HL-60 (cell line): ENCODE measurements around the gene ABHD17B.

Experiments used
- DNase-seq, 2 experiments: peaks; one replicate each; pipeline ENCODE4 v3.0.0-alpha.2; 2010 to 2020; ENCODE audit warnings: low read depth in 1 of 2, low spot score in 1 of 2
- H3K27ac ChIP-seq: fragments of 250-450 bp; sonication (Bioruptor Pico); replicated peaks from 2 replicates; pipeline ENCODE4 v1.5.1; 2020; ENCODE audit warnings: mild to moderate bottlenecking, moderate library complexity
- H3K27me3 ChIP-seq: fragments of 250-450 bp; sonication (Bioruptor Pico); 2 replicates; pipeline ENCODE4 v1.5.1; 2021; ENCODE audit warnings: mild to moderate bottlenecking, moderate library complexity; ENCODE audit not compliant: insufficient read depth, poor library complexity, severe bottlenecking
- H3K4me3 ChIP-seq: replicated peaks from 2 replicates; pipeline ENCODE4 v1.5.1; 2011; ENCODE audit warnings: mild to moderate bottlenecking, control low read depth, low read length; ENCODE audit not compliant: insufficient read depth
- GABPA ChIP-seq: IDR thresholded peaks from 2 replicates; pipeline ENCODE4 v1.6.1; 2012; ENCODE audit warnings: low read depth
- POLR2AphosphoS5 ChIP-seq: IDR thresholded peaks from 2 replicates; pipeline ENCODE4 v1.6.1; 2012; ENCODE audit warnings: low read depth
- SPI1 ChIP-seq: IDR thresholded peaks from 2 replicates; pipeline ENCODE4 v1.6.1; 2012; ENCODE audit warnings: low read depth, mild to moderate bottlenecking, borderline replicate concordance
- TF ChIP-seq, protein P1 (sequence below): IDR thresholded peaks from one replicate; pipeline ENCODE4 v1.5.1; 2011; ENCODE audit warnings: low read length, control low read depth, inconsistent platforms; ENCODE audit not compliant: insufficient read depth
- TF ChIP-seq, protein P2 (sequence below): IDR thresholded peaks from 2 replicates; pipeline ENCODE4 v1.6.1; 2012; ENCODE audit warnings: low read depth; ENCODE audit not compliant: insufficient replicate concordance

The ABHD17B gene

DNA sequence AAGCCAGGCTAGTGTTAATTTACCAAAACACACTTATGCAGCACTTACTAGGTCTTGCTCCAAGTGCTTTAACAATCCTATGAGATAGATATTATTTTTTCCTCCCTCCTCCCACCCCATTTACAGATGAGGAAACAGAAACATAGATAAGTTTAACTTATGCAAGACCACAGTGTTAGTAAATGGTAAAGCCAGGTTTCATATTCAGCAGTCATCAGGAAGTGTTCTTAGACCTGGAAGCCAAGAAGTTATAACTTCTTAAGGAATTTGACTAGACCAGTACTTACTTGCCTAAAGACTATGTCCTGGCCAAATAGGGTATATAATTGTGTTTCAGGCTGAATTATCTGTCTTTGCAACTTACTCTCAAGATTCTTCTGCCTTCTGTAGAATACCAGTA, 15.9 kb downstream of the ABHD17B start:
- DNase-seq: peak; percentile 26 to 38
- TF ChIP-seq, protein P1, sequence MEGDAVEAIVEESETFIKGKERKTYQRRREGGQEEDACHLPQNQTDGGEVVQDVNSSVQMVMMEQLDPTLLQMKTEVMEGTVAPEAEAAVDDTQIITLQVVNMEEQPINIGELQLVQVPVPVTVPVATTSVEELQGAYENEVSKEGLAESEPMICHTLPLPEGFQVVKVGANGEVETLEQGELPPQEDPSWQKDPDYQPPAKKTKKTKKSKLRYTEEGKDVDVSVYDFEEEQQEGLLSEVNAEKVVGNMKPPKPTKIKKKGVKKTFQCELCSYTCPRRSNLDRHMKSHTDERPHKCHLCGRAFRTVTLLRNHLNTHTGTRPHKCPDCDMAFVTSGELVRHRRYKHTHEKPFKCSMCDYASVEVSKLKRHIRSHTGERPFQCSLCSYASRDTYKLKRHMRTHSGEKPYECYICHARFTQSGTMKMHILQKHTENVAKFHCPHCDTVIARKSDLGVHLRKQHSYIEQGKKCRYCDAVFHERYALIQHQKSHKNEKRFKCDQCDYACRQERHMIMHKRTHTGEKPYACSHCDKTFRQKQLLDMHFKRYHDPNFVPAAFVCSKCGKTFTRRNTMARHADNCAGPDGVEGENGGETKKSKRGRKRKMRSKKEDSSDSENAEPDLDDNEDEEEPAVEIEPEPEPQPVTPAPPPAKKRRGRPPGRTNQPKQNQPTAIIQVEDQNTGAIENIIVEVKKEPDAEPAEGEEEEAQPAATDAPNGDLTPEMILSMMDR: no peak
- no peak for TF ChIP-seq SPI1
- Histone ChIP-seq H3K27ac (peak overlapping the region; percentile 96), H3K27me3 (no peaks in the 10 kb centered on the region), H3K4me3 (no peak overlapping the region)

DNA sequence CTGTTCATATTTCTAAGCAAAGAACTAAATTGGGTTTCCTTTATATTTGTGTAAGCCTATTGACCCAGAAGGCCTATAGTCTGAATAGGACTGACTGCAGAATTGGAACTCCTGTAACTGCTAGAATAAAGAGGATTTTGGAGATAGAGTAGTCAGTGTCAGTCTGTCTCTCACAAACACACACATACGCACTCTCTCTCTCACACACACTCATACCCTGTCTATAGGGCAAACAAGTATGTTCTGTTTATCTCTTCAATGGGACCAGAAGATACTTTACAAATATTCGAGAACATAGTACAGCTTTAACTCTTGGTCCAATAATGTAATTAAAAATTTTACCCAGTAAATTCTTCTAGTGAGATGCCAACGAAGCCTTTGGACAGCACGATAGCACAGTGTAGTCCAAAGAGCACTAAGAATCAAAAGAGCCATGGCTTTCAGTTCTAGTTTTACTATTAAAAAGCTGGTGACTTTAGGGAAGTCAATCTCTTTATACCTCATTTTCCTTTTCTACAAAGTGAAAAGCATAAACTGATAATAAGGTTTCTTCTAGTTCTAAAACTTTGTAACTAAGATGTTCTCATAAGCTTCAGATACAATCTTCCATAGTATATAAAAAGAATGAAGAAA, 19.3 kb downstream of the ABHD17B start:
- H3K27me3 ChIP-seq: no peaks in the 10 kb centered on the region
- TF ChIP-seq GABPA (no peak), POLR2AphosphoS5 (no peak), SPI1 (no peak)
- TF ChIP-seq, protein P2, sequence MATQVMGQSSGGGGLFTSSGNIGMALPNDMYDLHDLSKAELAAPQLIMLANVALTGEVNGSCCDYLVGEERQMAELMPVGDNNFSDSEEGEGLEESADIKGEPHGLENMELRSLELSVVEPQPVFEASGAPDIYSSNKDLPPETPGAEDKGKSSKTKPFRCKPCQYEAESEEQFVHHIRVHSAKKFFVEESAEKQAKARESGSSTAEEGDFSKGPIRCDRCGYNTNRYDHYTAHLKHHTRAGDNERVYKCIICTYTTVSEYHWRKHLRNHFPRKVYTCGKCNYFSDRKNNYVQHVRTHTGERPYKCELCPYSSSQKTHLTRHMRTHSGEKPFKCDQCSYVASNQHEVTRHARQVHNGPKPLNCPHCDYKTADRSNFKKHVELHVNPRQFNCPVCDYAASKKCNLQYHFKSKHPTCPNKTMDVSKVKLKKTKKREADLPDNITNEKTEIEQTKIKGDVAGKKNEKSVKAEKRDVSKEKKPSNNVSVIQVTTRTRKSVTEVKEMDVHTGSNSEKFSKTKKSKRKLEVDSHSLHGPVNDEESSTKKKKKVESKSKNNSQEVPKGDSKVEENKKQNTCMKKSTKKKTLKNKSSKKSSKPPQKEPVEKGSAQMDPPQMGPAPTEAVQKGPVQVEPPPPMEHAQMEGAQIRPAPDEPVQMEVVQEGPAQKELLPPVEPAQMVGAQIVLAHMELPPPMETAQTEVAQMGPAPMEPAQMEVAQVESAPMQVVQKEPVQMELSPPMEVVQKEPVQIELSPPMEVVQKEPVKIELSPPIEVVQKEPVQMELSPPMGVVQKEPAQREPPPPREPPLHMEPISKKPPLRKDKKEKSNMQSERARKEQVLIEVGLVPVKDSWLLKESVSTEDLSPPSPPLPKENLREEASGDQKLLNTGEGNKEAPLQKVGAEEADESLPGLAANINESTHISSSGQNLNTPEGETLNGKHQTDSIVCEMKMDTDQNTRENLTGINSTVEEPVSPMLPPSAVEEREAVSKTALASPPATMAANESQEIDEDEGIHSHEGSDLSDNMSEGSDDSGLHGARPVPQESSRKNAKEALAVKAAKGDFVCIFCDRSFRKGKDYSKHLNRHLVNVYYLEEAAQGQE: no peak
- TF ChIP-seq, protein P1: no peak
- no peak overlapping the region for H3K4me3 ChIP-seq
- H3K27ac ChIP-seq: no peak overlapping the region
- DNase-seq: no peak

DNA sequence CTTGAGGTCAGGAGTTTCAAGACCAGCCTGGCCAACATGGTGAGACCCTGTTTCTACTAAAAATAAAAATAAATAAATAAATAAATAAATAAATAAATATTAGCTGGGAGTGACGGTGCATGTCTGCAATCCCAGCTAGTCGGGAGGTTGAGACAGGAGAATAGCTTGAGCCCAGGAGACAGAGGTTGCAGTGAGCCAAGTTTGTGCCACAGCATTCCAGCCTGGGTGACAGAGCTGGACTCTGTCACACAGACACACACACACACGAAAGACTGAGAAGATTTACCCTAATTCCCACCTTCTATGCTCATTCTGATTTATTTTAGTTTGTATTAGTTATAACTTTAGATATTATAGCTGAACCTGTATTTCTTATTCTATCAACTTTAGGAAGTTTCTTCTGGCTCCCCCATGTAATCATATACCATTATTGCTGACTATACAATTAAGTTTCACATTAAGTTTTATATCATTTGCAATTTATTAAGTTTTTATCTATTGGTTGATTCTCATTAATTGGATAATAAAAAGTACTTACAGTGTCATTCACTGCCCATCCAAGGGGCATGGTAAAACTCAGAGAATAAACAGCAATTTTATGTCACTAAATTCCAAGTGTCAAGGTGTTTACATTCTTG, 20.8 kb downstream of the ABHD17B start:
- TF ChIP-seq GABPA (no peak), SPI1 (no peak), POLR2AphosphoS5 (no peak)
- TF ChIP-seq, protein P2: no peak
- TF ChIP-seq, protein P1: no peak
- Histone ChIP-seq H3K27me3 (no peaks in the 10 kb centered on the region), H3K4me3 (no peak overlapping the region), H3K27ac (no peak overlapping the region)
- DNase-seq: no peak

DNA sequence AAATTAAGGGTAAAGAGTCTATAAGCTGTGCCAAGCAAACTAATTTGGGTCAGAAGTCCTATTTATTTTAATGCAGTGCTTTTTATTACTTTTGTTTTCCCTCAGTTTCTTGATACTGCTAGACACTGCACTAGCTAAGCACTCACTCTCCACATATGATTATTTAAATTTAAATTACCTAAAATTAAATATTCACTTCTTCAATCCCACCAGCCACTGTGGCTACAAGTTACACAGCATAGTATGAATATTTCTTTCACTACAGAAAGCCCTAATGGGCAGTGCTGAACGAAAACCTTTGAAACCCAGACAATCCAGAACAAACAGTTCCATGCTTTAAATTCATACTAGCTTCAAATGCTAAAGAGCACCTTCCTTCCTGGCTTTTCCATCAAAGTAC, 23.6 kb downstream of the ABHD17B start:
- Histone ChIP-seq H3K27me3 (no peaks in the 10 kb centered on the region), H3K4me3 (no peak overlapping the region), H3K27ac (no peak overlapping the region)
- TF ChIP-seq SPI1 (no peak), POLR2AphosphoS5 (no peak), GABPA (no peak)
- TF ChIP-seq, protein P1: no peak
- TF ChIP-seq, protein P2: no peak
- DNase-seq: no peak
